Caco-2 (cell line): Measurements from ENCODE around the gene SP8. TPM values are rescaled to one million over a fixed set of nuclear protein-coding genes. Genes with fewer than 3 reads are reported as not detected.
A peak's percentile ranks its signal among the peaks of the same experiment; 100 is the strongest.

ENCODE experiments used
- BruUV-seq: library from RNA; stranded (reverse); fragments of 400-500 nt; replicated peaks from 2 replicates; lab custom pipeline; 2021; lab: Mats Ljungman, UMichigan
- CTCF ChIA-PET: fragments of 300-600 bp; sonication (Branson Sonifier 250); formaldehyde crosslinking; loops from one replicate; lab custom pipeline; 2022; ENCODE audit warnings: antibody characterized with exemption; lab: Charles Lee
- POLR2A ChIA-PET: fragments of 300-600 bp; sonication (Branson Sonifier 250); formaldehyde crosslinking; loops from one replicate; lab custom pipeline; 2022; ENCODE audit warnings: antibody characterized with exemption; lab: Charles Lee
- DNase-seq, 2 experiments: peaks; one replicate each; pipeline versions ENCODE4 v3.0.0 to v3.0.0-alpha.2; 2020 to 2022
- H3K27me3 ChIP-seq: replicated peaks from 2 replicates; pipeline ENCODE4 v1.6.0; 2011; ENCODE audit warnings: low read length; ENCODE audit not compliant: control insufficient read depth, insufficient read depth
- H3K36me3 ChIP-seq: 2 replicates; pipeline ENCODE4 v1.5.1; 2011; ENCODE audit warnings: low read length; ENCODE audit not compliant: control insufficient read depth, insufficient read depth
- H3K4me1 ChIP-seq: fragments of 250-450 bp; sonication (Bioruptor Pico); 2 replicates; pipeline ENCODE4 v1.5.1; 2020; ENCODE audit warnings: mild to moderate bottlenecking
- H3K4me3 ChIP-seq: 2 replicates; pipeline ENCODE4 v1.5.1; 2011; ENCODE audit warnings: low read depth, mild to moderate bottlenecking, control low read depth, low read length
- H3K9me3 ChIP-seq: fragments of 250-450 bp; sonication (Bioruptor Pico); 2 replicates; pipeline ENCODE4 v1.5.1; 2020; ENCODE audit warnings: mild to moderate bottlenecking, moderate library complexity
- H3K27ac Mint-ChIP-seq: one replicate; pipeline ENCODE4 v1.8.0; 2022; ENCODE audit warnings: mixed read lengths; ENCODE audit not compliant: unreplicated experiment
- H3K27me3 Mint-ChIP-seq: one replicate; pipeline ENCODE4 v1.8.0; 2022; ENCODE audit warnings: mixed read lengths; ENCODE audit not compliant: insufficient read depth, unreplicated experiment
- H3K36me3 Mint-ChIP-seq: one replicate; pipeline ENCODE4 v1.8.0; 2022; ENCODE audit warnings: mild to moderate bottlenecking, mixed read lengths; ENCODE audit not compliant: insufficient read depth, unreplicated experiment
- H3K4me1 Mint-ChIP-seq: one replicate; pipeline ENCODE4 v1.8.0; 2022; ENCODE audit warnings: low read depth, mixed read lengths; ENCODE audit not compliant: unreplicated experiment
- H3K4me3 Mint-ChIP-seq: one replicate; pipeline ENCODE4 v1.8.0; 2022; ENCODE audit warnings: mild to moderate bottlenecking, moderate library complexity, mixed read lengths; ENCODE audit not compliant: unreplicated experiment
- H3K9me3 Mint-ChIP-seq: one replicate; pipeline ENCODE4 v1.8.0; 2022; ENCODE audit warnings: mixed read lengths; ENCODE audit not compliant: unreplicated experiment
- CTCF ChIP-seq, 2 experiments: fragments of 200-600 bp in 1 of 2; IDR thresholded peaks; 1 replicate in 1 of 2; 2 replicates in 1 of 2; pipeline versions ENCODE4 v1.5.1 to v1.8.0; 2011 to 2022; ENCODE audit warnings: antibody characterized with exemption in 1 of 2, control low read depth in 1 of 2, inconsistent platforms in 1 of 2, low read depth in 1 of 2, low read length in 1 of 2, mild to moderate bottlenecking in 1 of 2, moderate library complexity in 1 of 2; ENCODE audit not compliant: insufficient read depth in 1 of 2, severe bottlenecking in 1 of 2, unreplicated experiment in 1 of 2
- intact Hi-C: fragments of 100-400 bp; cut with micrococcal nuclease; formaldehyde crosslinking; loops from one replicate; pipeline ENCODE4 v1.10.0; 2022; ENCODE audit not compliant: unreplicated experiment
- total RNA-seq: library from RNA; stranded (reverse); gene quantifications from 2 replicates; pipeline ENCODE4 v1.2.3, GENCODE V29; 2022

Gene SP8
- total RNA-seq, 1 experiment from 2014 or later: 13.2 TPM

- Histone ChIP-seq H3K9me3 (no peaks in the 10 kb centered on the region), H3K27me3 (no peaks in the 10 kb centered on the region), H3K4me3 (peak overlapping the region; percentile 29; the same call in 1 of the 2 replicates), H3K36me3 (no peaks in the 10 kb centered on the region), H3K4me1 (no peaks in the 10 kb centered on the region)
- peaks cover 12% of the 10 kb centered on the region for H3K4me1 Mint-ChIP-seq
- CTCF ChIA-PET: interaction anchor here (0.7 to 1.5 kb wide), 3 partner anchors 48 to 420 kb away, joined by 3 to 6 read pairs (median 3); partner anchors contain the start of gene SP8
- peak in 1 of 2 experiments; percentile 19 for DNase-seq
- H3K27me3 Mint-ChIP-seq: peaks cover 3% of the 10 kb centered on the region
- H3K27ac Mint-ChIP-seq: no peak overlapping the region
- no peaks in the 10 kb centered on the region for H3K9me3 Mint-ChIP-seq
- H3K36me3 Mint-ChIP-seq: no peaks in the 10 kb centered on the region
- intact Hi-C loops: loop anchor here (1.0 to 10.0 kb wide), 4 partner anchors 49 to 420 kb away; no protein-coding TSS in a partner anchor
- peak overlapping the region; percentile 68 for H3K4me3 Mint-ChIP-seq
- TF ChIP-seq CTCF (IDR thresholded peaks at IDR 0.05; ENCODE audit: insufficient read depth in 1 of 2, low read depth in 1 of 2, low read length in 1 of 2, severe bottlenecking in 1 of 2, unreplicated experiment in 1 of 2): peak; percentile 50 to 60
- POLR2A ChIA-PET: no interaction called here
- BruUV-seq: no TSS peak
Observed at GRCh38 chr7:20834656-20835055, 48.0 kb upstream of the SP8 start.

- ChIA-PET CTCF (no interaction called here), POLR2A (no interaction called here)
- H3K27me3 Mint-ChIP-seq: peaks cover 3% of the 10 kb centered on the region
- BruUV-seq: no TSS peak
- no peaks in the 10 kb centered on the region for H3K36me3 ChIP-seq
- TF ChIP-seq CTCF (IDR thresholded peaks at IDR 0.05; ENCODE audit: insufficient read depth in 1 of 2, low read depth in 1 of 2, low read length in 1 of 2, severe bottlenecking in 1 of 2, unreplicated experiment in 1 of 2): no peak
- no peaks in the 10 kb centered on the region for H3K36me3 Mint-ChIP-seq
- no peaks in the 10 kb centered on the region for H3K9me3 Mint-ChIP-seq
- no peak for DNase-seq
- intact Hi-C loops: loop anchor here (10.0 kb wide), 1 partner anchor 187 kb away; no protein-coding TSS in a partner anchor
- no peaks in the 10 kb centered on the region for H3K9me3 ChIP-seq
- H3K4me3 Mint-ChIP-seq: no peak overlapping the region
- H3K4me1 Mint-ChIP-seq: peaks cover 12% of the 10 kb centered on the region
- no peaks in the 10 kb centered on the region for H3K4me1 ChIP-seq
- H3K27ac Mint-ChIP-seq: no peak overlapping the region
- H3K4me3 ChIP-seq: no peak overlapping the region
- H3K27me3 ChIP-seq: no peaks in the 10 kb centered on the region
Observed at GRCh38 chr7:20831956-20832355, 45.3 kb upstream of the SP8 start.

DNA sequence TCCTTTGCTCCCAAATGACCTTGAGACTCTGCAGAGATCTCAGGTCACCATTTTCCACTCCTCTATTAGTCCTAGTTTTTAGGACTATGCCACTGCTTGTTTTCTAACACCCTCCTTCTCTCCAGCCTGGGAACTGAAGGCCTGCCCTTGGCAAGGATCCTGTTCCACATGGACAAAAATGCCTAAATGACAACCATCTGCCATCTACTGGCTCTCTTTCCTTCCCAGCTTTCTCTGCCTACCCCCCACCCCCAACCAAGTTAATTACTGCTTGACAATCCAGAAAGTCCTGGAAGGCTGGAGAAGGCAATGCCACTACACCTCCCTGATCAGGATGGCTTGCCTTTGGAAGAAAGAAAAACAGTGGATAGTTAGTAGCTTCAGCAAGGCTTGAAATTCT, 44.8 kb upstream of the SP8 start:
- TF ChIP-seq CTCF (IDR thresholded peaks at IDR 0.05; ENCODE audit: insufficient read depth in 1 of 2, low read depth in 1 of 2, low read length in 1 of 2, severe bottlenecking in 1 of 2, unreplicated experiment in 1 of 2): no peak
- no peaks in the 10 kb centered on the region for H3K36me3 Mint-ChIP-seq
- peaks cover 12% of the 10 kb centered on the region for H3K4me1 Mint-ChIP-seq
- H3K36me3 ChIP-seq: no peaks in the 10 kb centered on the region
- CTCF ChIA-PET: no interaction called here
- H3K4me1 ChIP-seq: no peaks in the 10 kb centered on the region
- no peak overlapping the region for H3K27ac Mint-ChIP-seq
- no peaks in the 10 kb centered on the region for H3K9me3 ChIP-seq
- H3K4me3 Mint-ChIP-seq: no peak overlapping the region
- DNase-seq: no peak
- H3K27me3 Mint-ChIP-seq: peaks cover 3% of the 10 kb centered on the region
- no peak overlapping the region for H3K4me3 ChIP-seq
- BruUV-seq: no TSS peak
- intact Hi-C loops: loop anchor here (10.0 kb wide), 1 partner anchor 187 kb away; no protein-coding TSS in a partner anchor
- POLR2A ChIA-PET: no interaction called here
- no peaks in the 10 kb centered on the region for H3K9me3 Mint-ChIP-seq
- H3K27me3 ChIP-seq: no peaks in the 10 kb centered on the region
